ENCODE data around the gene NOTCH1. TPM values are rescaled to one million over a fixed set of nuclear protein-coding genes. Genes with fewer than 3 reads are reported as not detected.

The NOTCH1 gene
- total RNA-seq, 6 experiments from 2014 or later = 12.1 to 17.1 (median 14.7) TPM

GRCh38 chr9:136501686-136502085 lies 44.2 kb downstream of the NOTCH1 start:
- Mint-ChIP-seq H3K4me3 (no peak overlapping the region), H3K36me3 (ENCODE audit: low read depth) (no peaks in the 10 kb centered on the region; the same call in 1 of the 2 replicates), H3K4me1 (ENCODE audit: low read depth) (no peaks in the 10 kb centered on the region), H3K27ac (no peak overlapping the region), H3K27me3 (ENCODE audit: insufficient read depth) (no peaks in the 10 kb centered on the region), H3K9me3 (no peaks in the 10 kb centered on the region)
- TF ChIP-seq CTCF (IDR thresholded peaks at IDR 0.05) = no peak
- no peak for DNase-seq

DNA sequence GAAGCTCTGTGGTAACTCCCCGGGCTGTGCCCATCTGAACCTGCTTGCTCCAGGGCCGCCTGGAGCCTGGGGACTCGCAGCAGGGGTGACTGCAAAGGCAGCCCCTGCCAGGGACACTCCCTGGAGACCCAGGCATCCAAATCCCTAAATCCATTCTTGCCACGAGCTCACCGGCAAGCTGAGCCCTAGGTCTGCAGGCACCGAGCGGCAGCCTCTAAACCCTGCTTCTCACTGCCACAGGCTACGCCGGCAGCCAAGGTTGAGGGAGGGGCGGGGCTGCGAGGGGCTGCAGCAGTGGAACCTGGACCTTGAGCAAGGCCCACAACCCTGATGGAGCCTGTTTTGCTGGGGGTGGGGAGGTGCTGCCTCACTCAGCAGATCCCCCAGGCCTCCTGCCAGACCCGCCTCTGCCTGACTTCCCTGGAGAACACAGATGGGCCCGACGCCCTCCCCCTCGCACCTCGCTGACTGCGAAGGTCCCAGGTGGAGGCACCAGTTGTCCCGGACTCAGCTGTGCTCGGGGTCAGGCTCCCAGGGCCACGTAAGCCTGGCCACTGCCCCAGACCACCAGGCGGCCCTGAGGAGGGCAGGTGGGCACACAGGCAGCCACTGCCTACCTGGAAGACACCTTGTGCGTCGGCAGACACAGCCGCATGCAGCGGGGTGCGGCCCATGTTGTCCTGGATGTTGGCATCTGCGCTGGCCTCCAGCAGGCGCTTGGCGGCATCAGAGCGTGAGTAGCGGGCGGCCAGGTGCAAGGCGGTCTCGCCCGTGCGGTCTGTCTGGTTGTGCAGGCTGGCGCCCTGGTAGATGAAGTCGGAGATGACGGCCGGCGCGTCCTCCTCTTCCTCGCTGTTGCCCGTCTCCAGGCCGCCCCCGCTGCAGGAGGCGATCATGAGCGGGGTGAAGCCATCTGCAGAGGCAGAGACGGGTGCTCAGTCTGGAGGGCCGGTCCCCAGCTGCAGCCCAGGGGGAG lies 45.6 kb downstream of the NOTCH1 start:
- no peaks in the 10 kb centered on the region for H3K4me1 Mint-ChIP-seq (ENCODE audit: low read depth)
- TF ChIP-seq CTCF (IDR thresholded peaks at IDR 0.05) = no peak
- no peak overlapping the region for H3K4me3 Mint-ChIP-seq
- H3K27ac Mint-ChIP-seq = no peak overlapping the region
- H3K36me3 Mint-ChIP-seq (ENCODE audit: low read depth) = no peaks in the 10 kb centered on the region; the same call in 1 of the 2 replicates
- no peaks in the 10 kb centered on the region for H3K9me3 Mint-ChIP-seq
- no peaks in the 10 kb centered on the region for H3K27me3 Mint-ChIP-seq (ENCODE audit: insufficient read depth)
- no peak for DNase-seq

GRCh38 chr9:136499071-136499934 lies 46.5 kb downstream of the NOTCH1 start:
- Mint-ChIP-seq H3K36me3 (ENCODE audit: low read depth) (no peaks in the 10 kb centered on the region; the same call in 1 of the 2 replicates), H3K4me1 (ENCODE audit: low read depth) (no peaks in the 10 kb centered on the region), H3K27ac (no peak overlapping the region), H3K4me3 (no peak overlapping the region), H3K27me3 (ENCODE audit: insufficient read depth) (no peaks in the 10 kb centered on the region), H3K9me3 (no peaks in the 10 kb centered on the region)
- no peak for TF ChIP-seq CTCF (IDR thresholded peaks at IDR 0.05)
- DNase-seq = no peak

- H3K27me3 Mint-ChIP-seq (ENCODE audit: insufficient read depth) = no peaks in the 10 kb centered on the region
- H3K9me3 Mint-ChIP-seq = no peaks in the 10 kb centered on the region
- H3K27ac Mint-ChIP-seq = no peak overlapping the region
- H3K4me3 Mint-ChIP-seq = no peak overlapping the region
- no peak for TF ChIP-seq CTCF (IDR thresholded peaks at IDR 0.05)
- H3K36me3 Mint-ChIP-seq (ENCODE audit: low read depth) = no peaks in the 10 kb centered on the region; the same call in 1 of the 2 replicates
- DNase-seq = no peak
- H3K4me1 Mint-ChIP-seq (ENCODE audit: low read depth) = no peaks in the 10 kb centered on the region
Observed at GRCh38 chr9:136497916-136498695, 47.7 kb downstream of the NOTCH1 start.

All from HFFc6 (cell line).